Neuronal stem cell (in vitro differentiated cells): ENCODE data around the gene RAD9A.

Experiments used
- DNase-seq: peaks from one replicate; pipeline ENCODE4 v3.0.0-alpha.2; 2013; ENCODE audit warnings: low spot score
- H2AFZ ChIP-seq: one replicate; pipeline ENCODE4 v1.6.1; 2013; ENCODE audit warnings: mild to moderate bottlenecking, low read length, inconsistent platforms
- H2AK5ac ChIP-seq: 2 replicates; pipeline ENCODE4 v1.6.1; 2013; ENCODE audit warnings: low read depth, mild to moderate bottlenecking, inconsistent platforms, low read length, moderate library complexity, mixed read lengths
- H2BK120ac ChIP-seq: 2 replicates; pipeline ENCODE4 v1.6.1; 2013; ENCODE audit warnings: low read depth, mild to moderate bottlenecking, inconsistent platforms, low read length, moderate library complexity, mixed read lengths
- H2BK12ac ChIP-seq: one replicate; pipeline ENCODE4 v1.6.1; 2013; ENCODE audit warnings: low read length, inconsistent platforms
- H2BK15ac ChIP-seq: 2 replicates; pipeline ENCODE4 v1.6.1; 2013; ENCODE audit warnings: mild to moderate bottlenecking, low read length, inconsistent platforms, mixed read lengths
- H2BK5ac ChIP-seq: one replicate; pipeline ENCODE4 v1.6.1; 2013; ENCODE audit warnings: inconsistent platforms, mild to moderate bottlenecking, low read length, moderate library complexity
- H3K14ac ChIP-seq: one replicate; pipeline ENCODE4 v1.6.1; 2013; ENCODE audit warnings: low read length, inconsistent platforms
- H3K18ac ChIP-seq: 2 replicates; pipeline ENCODE4 v1.6.1; 2013; ENCODE audit warnings: low read length, inconsistent platforms
- H3K23ac ChIP-seq: 2 replicates; pipeline ENCODE4 v1.6.1; 2013; ENCODE audit warnings: low read depth, mild to moderate bottlenecking, mixed read lengths, low read length, inconsistent platforms; ENCODE audit not compliant: poor library complexity
- H3K27ac ChIP-seq: replicated peaks from 3 replicates; pipeline ENCODE4 v1.5.1; 2013; ENCODE audit warnings: low read length, inconsistent platforms
- H3K27me3 ChIP-seq, 3 experiments: 2 replicates each; pipeline ENCODE4 v1.6.1; 2013; ENCODE audit warnings: low read length in 3 of 3, mild to moderate bottlenecking in 2 of 3, inconsistent platforms in 1 of 3, low read depth in 1 of 3, mixed read lengths in 1 of 3, moderate library complexity in 1 of 3; ENCODE audit not compliant: control insufficient read depth in 3 of 3, insufficient read depth in 3 of 3
- H3K36me3 ChIP-seq, 2 donors: replicated peaks in 1 of 2; 2 replicates each; pipeline ENCODE4 v1.6.1; 2013; ENCODE audit warnings: low read length in 2 of 2; ENCODE audit not compliant: control insufficient read depth in 2 of 2, insufficient read depth in 2 of 2
- H3K4ac ChIP-seq: 2 replicates; pipeline ENCODE4 v1.6.1; 2013; ENCODE audit warnings: inconsistent platforms, mild to moderate bottlenecking, low read length, moderate library complexity
- H3K4me1 ChIP-seq, 2 donors: 1 replicate in 1 of 2; 2 replicates in 1 of 2; pipeline ENCODE4 v1.6.1; 2013; ENCODE audit warnings: low read length in 2 of 2, low read depth in 1 of 2; ENCODE audit not compliant: control insufficient read depth in 2 of 2, insufficient read depth in 1 of 2
- H3K4me2 ChIP-seq: one replicate; pipeline ENCODE4 v1.6.1; 2013; ENCODE audit warnings: mild to moderate bottlenecking, low read length, inconsistent platforms; ENCODE audit not compliant: insufficient read depth, poor library complexity, severe bottlenecking
- H3K4me3 ChIP-seq, 2 donors: 2 replicates each; pipeline ENCODE4 v1.5.1; 2013; ENCODE audit warnings: low read length in 2 of 2, mild to moderate bottlenecking in 2 of 2, inconsistent platforms in 1 of 2, moderate library complexity in 1 of 2
- H3K79me1 ChIP-seq: one replicate; pipeline ENCODE4 v1.6.1; 2013; ENCODE audit warnings: low read depth, mild to moderate bottlenecking, inconsistent platforms, low read length, moderate library complexity
- H3K9ac ChIP-seq: one replicate; pipeline ENCODE4 v1.6.1; 2013; ENCODE audit warnings: mild to moderate bottlenecking, low read depth, low read length, inconsistent platforms; ENCODE audit not compliant: poor library complexity
- H3K9me3 ChIP-seq, 2 donors: replicated peaks in 1 of 2; 2 replicates each; pipeline versions ENCODE3 to v1.6.1; 2013; ENCODE audit warnings: low read length in 2 of 2, mild to moderate bottlenecking in 2 of 2, inconsistent platforms in 1 of 2, low read depth in 1 of 2, mixed read lengths in 1 of 2, moderate library complexity in 1 of 2; ENCODE audit not compliant: control insufficient read depth in 2 of 2, insufficient read depth in 1 of 2
- H4K8ac ChIP-seq: one replicate; pipeline ENCODE4 v1.6.1; 2013; ENCODE audit warnings: low read depth, mild to moderate bottlenecking, inconsistent platforms, low read length, moderate library complexity
- H4K91ac ChIP-seq: one replicate; pipeline ENCODE4 v1.6.1; 2013; ENCODE audit warnings: low read length, low read depth, mild to moderate bottlenecking, inconsistent platforms; ENCODE audit not compliant: poor library complexity
- WGBS, 2 donors: extraction: QIAGEN DNeasy Blood & Tissue Kit; methylation state at CpG; one replicate each; pipeline ENCODE4 v1.1.7; 2013; ENCODE audit warnings: missing lambda C conversion rate in 2 of 2, mixed read lengths in 1 of 2; ENCODE audit not compliant: insufficient read length in 2 of 2, insufficient replicate concordance in 1 of 2; ENCODE audit errors: extremely low coverage in 2 of 2; 5-methylcytosine and 5-hydroxymethylcytosine counted together

RAD9A gene

GRCh38 chr11:67393990-67394389, 2.2 kb downstream of the RAD9A start:
- Histone ChIP-seq H2AFZ (no peak overlapping the region), H2AK5ac (no peak overlapping the region), H3K79me1 (peaks cover 10% of the 10 kb centered on the region), H3K27ac (no peak overlapping the region), H3K9ac (no peak overlapping the region), H3K9me3 (no peaks in the 10 kb centered on the region), H3K4ac (no peak overlapping the region), H3K27me3 (no peaks in the 10 kb centered on the region), H3K18ac (no peak overlapping the region), H3K36me3 (peaks cover 36 to 54% of the 10 kb centered on the region in 2 donors), H2BK12ac (no peak overlapping the region), H4K91ac (no peak overlapping the region), H3K14ac (no peak overlapping the region), H3K23ac (no peak overlapping the region), H2BK5ac (no peak overlapping the region), H2BK15ac (no peak overlapping the region), H4K8ac (no peak overlapping the region), H2BK120ac (no peak overlapping the region), H3K4me1 (peaks cover 5 to 6% of the 10 kb centered on the region in 2 donors), H3K4me2 (no peak overlapping the region), H3K4me3 (no peak overlapping the region)
- WGBS, 2 donors, result no CpG with 5 or more reads among the region's 5 CpGs
- DNase-seq, result no peak

- Histone ChIP-seq H3K4ac (no peak overlapping the region), H3K36me3 (peaks cover 48 to 69% of the 10 kb centered on the region in 2 donors), H3K23ac (peak overlapping the region; percentile 65), H3K4me1 (peaks cover 10 to 12% of the 10 kb centered on the region in 2 donors), H3K18ac (peak overlapping the region; percentile 27), H3K4me3 (peak overlapping the region in 1 of 2 donors; percentile 65), H3K4me2 (no peak overlapping the region), H2AK5ac (no peak overlapping the region), H4K91ac (no peak overlapping the region), H2BK5ac (no peak overlapping the region), H3K9ac (no peak overlapping the region), H2BK12ac (no peak overlapping the region), H3K27me3 (no peaks in the 10 kb centered on the region), H4K8ac (no peak overlapping the region), H3K79me1 (peaks cover 18% of the 10 kb centered on the region), H2BK15ac (peak overlapping the region; percentile 64), H3K27ac (no peak overlapping the region), H3K9me3 (no peaks in the 10 kb centered on the region), H2BK120ac (peak overlapping the region; percentile 9), H2AFZ (no peak overlapping the region), H3K14ac (no peak overlapping the region)
- no CpG with 5 or more reads among the region's 19 CpGs for WGBS, 2 donors
- DNase-seq, result no peak
Measured at GRCh38 chr11:67395555-67396258, 3.9 kb downstream of the RAD9A start.

GRCh38 chr11:67396259-67396581, 4.4 kb downstream of the RAD9A start:
- no peak overlapping the region for H4K8ac ChIP-seq
- H3K14ac ChIP-seq, result no peak overlapping the region
- H3K9ac ChIP-seq, result peak overlapping the region; percentile 21
- no peak overlapping the region for H3K4me2 ChIP-seq
- H3K79me1 ChIP-seq, result peaks cover 21% of the 10 kb centered on the region
- WGBS, 2 donors, result no CpG with 5 or more reads among the region's 7 CpGs
- peak overlapping the region; percentile 20 for H3K23ac ChIP-seq
- no peak overlapping the region for H4K91ac ChIP-seq
- H3K4ac ChIP-seq, result no peak overlapping the region
- H2AK5ac ChIP-seq, result no peak overlapping the region
- DNase-seq, result no peak
- no peak overlapping the region for H2AFZ ChIP-seq
- no peak overlapping the region for H2BK120ac ChIP-seq
- peaks cover 12 to 14% of the 10 kb centered on the region in 2 donors for H3K4me1 ChIP-seq
- no peak overlapping the region for H3K27ac ChIP-seq
- H3K36me3 ChIP-seq, result peaks cover 48 to 72% of the 10 kb centered on the region in 2 donors
- H3K4me3 ChIP-seq, result no peak overlapping the region
- H3K27me3 ChIP-seq, result no peaks in the 10 kb centered on the region
- H2BK15ac ChIP-seq, result peak overlapping the region; percentile 64
- no peak overlapping the region for H2BK5ac ChIP-seq
- no peaks in the 10 kb centered on the region for H3K9me3 ChIP-seq
- no peak overlapping the region for H3K18ac ChIP-seq
- no peak overlapping the region for H2BK12ac ChIP-seq

GRCh38 chr11:67396587-67397389, 5.0 kb downstream of the RAD9A start:
- Histone ChIP-seq H3K14ac (no peak overlapping the region), H2BK5ac (no peak overlapping the region), H2BK12ac (no peak overlapping the region), H3K9ac (no peak overlapping the region), H3K23ac (peak overlapping the region; percentile 20), H3K18ac (no peak overlapping the region), H4K91ac (no peak overlapping the region), H3K4me3 (no peak overlapping the region), H3K27ac (no peak overlapping the region), H2BK120ac (no peak overlapping the region), H2AFZ (no peak overlapping the region), H2AK5ac (no peak overlapping the region), H3K4ac (no peak overlapping the region), H3K27me3 (no peaks in the 10 kb centered on the region), H3K4me2 (no peak overlapping the region), H2BK15ac (no peak overlapping the region), H4K8ac (no peak overlapping the region), H3K4me1 (peaks cover 12 to 14% of the 10 kb centered on the region in 2 donors), H3K9me3 (no peaks in the 10 kb centered on the region), H3K79me1 (peaks cover 20% of the 10 kb centered on the region), H3K36me3 (peaks cover 48 to 72% of the 10 kb centered on the region in 2 donors)
- no peak for DNase-seq
- WGBS, 2 donors, result no CpG with 5 or more reads among the region's 13 CpGs
